Uterus (tissue), 2 donors: ENCODE data around the gene PPP2R1B.

ENCODE experiments used
- POLR2A ChIP-seq, 2 donors: fragments of 450-650 bp; IDR thresholded peaks; one replicate each; pipeline ENCODE4 v1.6.1; 2016; ENCODE audit warnings: antibody characterized with exemption in 2 of 2, mild to moderate bottlenecking in 1 of 2, moderate library complexity in 1 of 2
- TF ChIP-seq, protein P1 (sequence below), 4 experiments: fragments of 200-600 bp in 2 of 4; fragments of 450-650 bp in 2 of 4; sonication (generic) in 2 of 4; IDR thresholded peaks; one replicate each; pipeline ENCODE4 v1.5.1; 2016 to 2019; ENCODE audit warnings: antibody characterized with exemption in 4 of 4, mild to moderate bottlenecking in 2 of 4, moderate library complexity in 1 of 4

- TF ChIP-seq, protein P1, sequence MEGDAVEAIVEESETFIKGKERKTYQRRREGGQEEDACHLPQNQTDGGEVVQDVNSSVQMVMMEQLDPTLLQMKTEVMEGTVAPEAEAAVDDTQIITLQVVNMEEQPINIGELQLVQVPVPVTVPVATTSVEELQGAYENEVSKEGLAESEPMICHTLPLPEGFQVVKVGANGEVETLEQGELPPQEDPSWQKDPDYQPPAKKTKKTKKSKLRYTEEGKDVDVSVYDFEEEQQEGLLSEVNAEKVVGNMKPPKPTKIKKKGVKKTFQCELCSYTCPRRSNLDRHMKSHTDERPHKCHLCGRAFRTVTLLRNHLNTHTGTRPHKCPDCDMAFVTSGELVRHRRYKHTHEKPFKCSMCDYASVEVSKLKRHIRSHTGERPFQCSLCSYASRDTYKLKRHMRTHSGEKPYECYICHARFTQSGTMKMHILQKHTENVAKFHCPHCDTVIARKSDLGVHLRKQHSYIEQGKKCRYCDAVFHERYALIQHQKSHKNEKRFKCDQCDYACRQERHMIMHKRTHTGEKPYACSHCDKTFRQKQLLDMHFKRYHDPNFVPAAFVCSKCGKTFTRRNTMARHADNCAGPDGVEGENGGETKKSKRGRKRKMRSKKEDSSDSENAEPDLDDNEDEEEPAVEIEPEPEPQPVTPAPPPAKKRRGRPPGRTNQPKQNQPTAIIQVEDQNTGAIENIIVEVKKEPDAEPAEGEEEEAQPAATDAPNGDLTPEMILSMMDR (IDR thresholded peaks at IDR 0.05): no peak
- no peak for TF ChIP-seq POLR2A (IDR thresholded peaks at IDR 0.05)
These were observed 27.7 kb upstream of the PPP2R1B start for GRCh38 chr11:111793863-111794262.
